Measurements from ENCODE around the gene TOR2A.

TOR2A gene

DNA sequence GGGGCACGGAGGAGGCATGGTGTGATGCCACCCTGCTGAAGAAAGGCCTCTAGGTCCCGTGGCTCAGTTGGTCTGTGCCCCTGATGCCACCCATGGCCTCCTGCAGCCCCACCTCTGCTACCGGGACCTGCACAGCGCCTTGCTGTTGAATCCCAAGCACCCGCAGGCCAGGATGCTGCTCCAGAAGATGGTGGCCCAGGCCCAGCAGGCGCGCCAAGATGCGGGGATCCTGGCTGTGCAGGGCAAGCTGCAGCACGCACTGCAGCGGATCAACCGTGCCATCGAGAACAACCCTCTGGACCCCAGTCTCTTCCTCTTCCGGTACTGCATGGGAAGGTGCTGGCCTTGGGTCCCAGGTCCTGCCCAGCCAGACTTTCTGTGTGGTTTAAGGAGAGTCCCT is 12.1 kb downstream of the TOR2A start:
- H4K20me1 ChIP-seq (ENCODE audit: insufficient read depth, low read length): no peaks in the 10 kb centered on the region
- H2AFZ ChIP-seq (ENCODE audit: low read length): no peak overlapping the region
- H3K4me2 ChIP-seq (ENCODE audit: low read depth, low read length): no peak overlapping the region
- TF ChIP-seq EZH2 (optimal IDR thresholded peaks at IDR 0.05; ENCODE audit: low read depth, low read length) (no peak), EZH2phosphoT487 (IDR thresholded peaks at IDR 0.05; ENCODE audit: low read length) (no peak)
- TF ChIP-seq, protein P1, sequence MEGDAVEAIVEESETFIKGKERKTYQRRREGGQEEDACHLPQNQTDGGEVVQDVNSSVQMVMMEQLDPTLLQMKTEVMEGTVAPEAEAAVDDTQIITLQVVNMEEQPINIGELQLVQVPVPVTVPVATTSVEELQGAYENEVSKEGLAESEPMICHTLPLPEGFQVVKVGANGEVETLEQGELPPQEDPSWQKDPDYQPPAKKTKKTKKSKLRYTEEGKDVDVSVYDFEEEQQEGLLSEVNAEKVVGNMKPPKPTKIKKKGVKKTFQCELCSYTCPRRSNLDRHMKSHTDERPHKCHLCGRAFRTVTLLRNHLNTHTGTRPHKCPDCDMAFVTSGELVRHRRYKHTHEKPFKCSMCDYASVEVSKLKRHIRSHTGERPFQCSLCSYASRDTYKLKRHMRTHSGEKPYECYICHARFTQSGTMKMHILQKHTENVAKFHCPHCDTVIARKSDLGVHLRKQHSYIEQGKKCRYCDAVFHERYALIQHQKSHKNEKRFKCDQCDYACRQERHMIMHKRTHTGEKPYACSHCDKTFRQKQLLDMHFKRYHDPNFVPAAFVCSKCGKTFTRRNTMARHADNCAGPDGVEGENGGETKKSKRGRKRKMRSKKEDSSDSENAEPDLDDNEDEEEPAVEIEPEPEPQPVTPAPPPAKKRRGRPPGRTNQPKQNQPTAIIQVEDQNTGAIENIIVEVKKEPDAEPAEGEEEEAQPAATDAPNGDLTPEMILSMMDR (IDR thresholded peaks at IDR 0.05; ENCODE audit: low read length): no peak
- no peak overlapping the region for H3K27ac ChIP-seq (ENCODE audit: low read length)
- no peaks in the 10 kb centered on the region for H3K79me2 ChIP-seq (ENCODE audit: low read length)
- H3F3A ChIP-seq (ENCODE audit: insufficient read depth, low read length): no peaks in the 10 kb centered on the region
- H3K27me3 ChIP-seq (replicated peaks; ENCODE audit: insufficient read depth, low read length): peaks cover 8% of the 10 kb centered on the region; the same call in 1 of the 2 replicates
- H3K9me2 ChIP-seq (replicated peaks; ENCODE audit: insufficient read depth, low read length): no peaks in the 10 kb centered on the region
- no peaks in the 10 kb centered on the region for H3K4me1 ChIP-seq (ENCODE audit: low read length)
- H3K36me3 ChIP-seq (replicated peaks; ENCODE audit: insufficient read depth, low read length): no peaks in the 10 kb centered on the region
- H3K4me3 ChIP-seq (ENCODE audit: low read length): no peak overlapping the region
- DNase-seq: no peak
- no peak overlapping the region for H3K9ac ChIP-seq (ENCODE audit: low read length)
- H3K9me3 ChIP-seq (replicated peaks; ENCODE audit: insufficient read depth, low read length): no peaks in the 10 kb centered on the region

DNA sequence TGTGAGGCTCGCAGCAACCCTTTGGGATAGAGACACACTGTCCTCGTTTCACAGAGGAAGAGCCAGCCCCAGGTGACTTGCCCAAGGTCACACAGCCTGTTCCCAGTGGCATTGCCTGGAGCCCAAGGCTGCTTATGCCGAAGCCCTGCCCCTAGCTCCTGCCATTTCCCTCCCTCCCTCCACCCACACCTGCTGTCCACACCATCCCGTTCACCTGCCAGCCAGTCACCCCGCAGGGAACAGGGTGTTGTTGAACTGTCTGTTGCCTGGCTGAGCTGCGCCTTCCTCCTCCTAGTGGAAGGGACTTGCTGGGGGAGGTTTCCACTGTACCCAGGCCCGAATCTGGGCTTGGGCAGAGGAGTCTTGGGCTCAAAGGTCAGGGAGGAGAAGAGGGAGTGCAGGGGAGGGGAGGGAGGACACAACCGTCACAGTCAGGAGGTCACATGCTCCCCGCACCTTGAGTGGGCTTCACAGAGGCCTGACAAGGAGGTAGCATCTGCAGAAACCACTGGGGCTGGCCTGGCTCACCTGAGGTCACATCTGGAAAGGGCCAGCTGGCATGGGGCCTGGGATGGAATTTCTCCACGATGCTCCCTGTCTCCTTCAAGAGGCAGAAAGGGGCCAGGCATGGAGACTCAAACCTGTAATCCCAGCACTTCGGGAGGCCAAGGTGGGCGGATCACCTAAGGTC is 12.9 kb downstream of the TOR2A start:
- H3K9me3 ChIP-seq (replicated peaks; ENCODE audit: insufficient read depth, low read length): no peaks in the 10 kb centered on the region
- TF ChIP-seq EZH2phosphoT487 (IDR thresholded peaks at IDR 0.05; ENCODE audit: low read length) (no peak), EZH2 (optimal IDR thresholded peaks at IDR 0.05; ENCODE audit: low read depth, low read length) (no peak)
- TF ChIP-seq, protein P1 (IDR thresholded peaks at IDR 0.05; ENCODE audit: low read length): no peak
- H3F3A ChIP-seq (ENCODE audit: insufficient read depth, low read length): no peaks in the 10 kb centered on the region
- no peak overlapping the region for H2AFZ ChIP-seq (ENCODE audit: low read length)
- H3K4me2 ChIP-seq (ENCODE audit: low read depth, low read length): no peak overlapping the region
- no peak for DNase-seq
- H3K9me2 ChIP-seq (replicated peaks; ENCODE audit: insufficient read depth, low read length): no peaks in the 10 kb centered on the region
- H3K79me2 ChIP-seq (ENCODE audit: low read length): no peaks in the 10 kb centered on the region
- H3K4me1 ChIP-seq (ENCODE audit: low read length): no peaks in the 10 kb centered on the region
- H4K20me1 ChIP-seq (ENCODE audit: insufficient read depth, low read length): no peaks in the 10 kb centered on the region
- H3K27me3 ChIP-seq (replicated peaks; ENCODE audit: insufficient read depth, low read length): peaks cover 8% of the 10 kb centered on the region; the same call in 1 of the 2 replicates
- no peak overlapping the region for H3K9ac ChIP-seq (ENCODE audit: low read length)
- no peaks in the 10 kb centered on the region for H3K36me3 ChIP-seq (replicated peaks; ENCODE audit: insufficient read depth, low read length)
- no peak overlapping the region for H3K27ac ChIP-seq (ENCODE audit: low read length)
- no peak overlapping the region for H3K4me3 ChIP-seq (ENCODE audit: low read length)

DNA sequence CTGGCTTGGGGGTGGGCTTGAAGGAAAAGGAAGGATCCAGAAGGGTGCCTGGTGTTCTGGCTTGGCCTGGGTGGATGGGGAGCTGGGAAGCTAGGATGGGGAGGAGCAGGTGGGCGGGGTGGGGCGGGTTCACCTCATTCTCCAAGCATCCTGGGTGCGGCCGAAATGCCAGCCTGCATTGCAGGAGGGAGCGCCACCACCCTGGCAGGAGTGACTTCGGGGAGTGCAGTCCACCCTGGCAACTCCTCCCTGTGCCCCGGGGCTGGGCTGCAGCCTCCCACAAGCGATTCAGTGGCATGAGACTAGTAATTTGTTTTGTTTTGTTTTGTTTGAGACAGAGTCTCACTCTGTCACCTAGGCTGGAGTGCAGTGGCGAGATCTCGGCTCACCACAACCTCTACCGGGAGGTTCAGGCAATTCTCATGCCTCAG is 13.7 kb downstream of the TOR2A start:
- no peaks in the 10 kb centered on the region for H3F3A ChIP-seq (ENCODE audit: insufficient read depth, low read length)
- H3K36me3 ChIP-seq (replicated peaks; ENCODE audit: insufficient read depth, low read length): no peaks in the 10 kb centered on the region
- H3K79me2 ChIP-seq (ENCODE audit: low read length): no peaks in the 10 kb centered on the region
- peaks cover 8% of the 10 kb centered on the region; the same call in 1 of the 2 replicates for H3K27me3 ChIP-seq (replicated peaks; ENCODE audit: insufficient read depth, low read length)
- H3K9ac ChIP-seq (ENCODE audit: low read length): no peak overlapping the region
- H3K4me1 ChIP-seq (ENCODE audit: low read length): no peaks in the 10 kb centered on the region
- no peak overlapping the region for H3K4me3 ChIP-seq (ENCODE audit: low read length)
- H3K9me3 ChIP-seq (replicated peaks; ENCODE audit: insufficient read depth, low read length): no peaks in the 10 kb centered on the region
- no peak overlapping the region for H2AFZ ChIP-seq (ENCODE audit: low read length)
- DNase-seq: no peak
- no peak overlapping the region for H3K4me2 ChIP-seq (ENCODE audit: low read depth, low read length)
- no peaks in the 10 kb centered on the region for H4K20me1 ChIP-seq (ENCODE audit: insufficient read depth, low read length)
- H3K9me2 ChIP-seq (replicated peaks; ENCODE audit: insufficient read depth, low read length): no peaks in the 10 kb centered on the region
- H3K27ac ChIP-seq (ENCODE audit: low read length): no peak overlapping the region
- TF ChIP-seq, protein P1 (IDR thresholded peaks at IDR 0.05; ENCODE audit: low read length): no peak
- TF ChIP-seq EZH2 (optimal IDR thresholded peaks at IDR 0.05; ENCODE audit: low read depth, low read length) (no peak), EZH2phosphoT487 (IDR thresholded peaks at IDR 0.05; ENCODE audit: low read length) (no peak)

All from MM.1S (cell line).